B cell (primary cell): ENCODE measurements around the gene SHISA7. TPM values are rescaled to one million over a fixed set of nuclear protein-coding genes. Genes with fewer than 3 reads are reported as not detected.

Experiments used
- ATAC-seq: fragments of 200-7000 bp; cut with Tn5 transposase; one replicate; pipeline ENCODE4 v1.10.0; 2021; ENCODE audit warnings: low read depth, mild to moderate bottlenecking, moderate number of reproducible peaks, moderate library complexity
- CTCF ChIA-PET: fragments of 350-600 bp; sonication (Branson Sonifier 250); formaldehyde crosslinking; loops from one replicate; lab custom pipeline; 2021; ENCODE audit warnings: antibody characterized with exemption, inconsistent platforms; lab: Charles Lee
- POLR2A ChIA-PET: fragments of 350-600 bp; sonication (Branson Sonifier 250); formaldehyde crosslinking; loops from one replicate; lab custom pipeline; 2021; ENCODE audit warnings: antibody characterized with exemption; lab: Charles Lee
- DNase-seq: peaks from one replicate; pipeline ENCODE4 v3.0.0; 2013
- H2AFZ ChIP-seq: 2 replicates; pipeline ENCODE4 v1.6.1; 2012; ENCODE audit warnings: mild to moderate bottlenecking, low read depth, low read length; ENCODE audit not compliant: insufficient read depth, poor library complexity, severe bottlenecking
- H3K27ac ChIP-seq, 2 donors: 1 replicate in 1 of 2; 2 replicates in 1 of 2; pipeline ENCODE4 v1.5.1; 2012 to 2013; ENCODE audit warnings: low read length in 2 of 2, mild to moderate bottlenecking in 2 of 2, moderate library complexity in 1 of 2
- H3K27me3 ChIP-seq, 4 experiments: fragments of 200-600 bp in 1 of 4; sonication (generic) in 1 of 4; replicated peaks in 1 of 4; 1 replicate in 2 of 4; 2 replicates in 2 of 4; pipeline versions ENCODE4 v1.6.1 to v1.7.0; 2013 to 2016; ENCODE audit warnings: low read length in 3 of 4, mild to moderate bottlenecking in 2 of 4, mixed read lengths in 1 of 4, moderate library complexity in 1 of 4; ENCODE audit not compliant: insufficient read depth in 4 of 4, control insufficient read depth in 3 of 4; ENCODE audit errors: control extremely low read depth in 1 of 4
- H3K36me3 ChIP-seq, 2 experiments: replicated peaks in 1 of 2; 1 replicate in 1 of 2; 2 replicates in 1 of 2; pipeline versions ENCODE4 v1.6.1 to v1.7.1; 2013; ENCODE audit warnings: low read length in 1 of 2; ENCODE audit not compliant: insufficient read depth in 2 of 2, control insufficient read depth in 1 of 2; ENCODE audit errors: control extremely low read depth in 1 of 2, extremely low read depth in 1 of 2
- H3K4me1 ChIP-seq, 2 donors: fragments of 200-600 bp in 1 of 2; sonication (generic) in 1 of 2; 1 replicate in 1 of 2; 2 replicates in 1 of 2; pipeline versions ENCODE4 v1.5.1 to v1.6.1; 2013 to 2017; ENCODE audit warnings: low read length in 2 of 2; ENCODE audit not compliant: control insufficient read depth in 2 of 2, insufficient read depth in 2 of 2
- H3K4me2 ChIP-seq: replicated peaks from 2 replicates; pipeline ENCODE3; 2012; ENCODE audit warnings: mild to moderate bottlenecking, low read depth, low read length; ENCODE audit not compliant: poor library complexity, severe bottlenecking
- H3K4me3 ChIP-seq, 5 experiments: fragments of 200-600 bp in 1 of 5; sonication (generic) in 1 of 5; 1 replicate in 3 of 5; 2 replicates in 2 of 5; pipeline versions ENCODE4 v1.5.1 to v1.7.0; 2011 to 2016; ENCODE audit warnings: low read length in 4 of 5, mild to moderate bottlenecking in 4 of 5, low read depth in 2 of 5, control low read depth in 1 of 5, moderate library complexity in 1 of 5; ENCODE audit not compliant: insufficient read depth in 1 of 5; ENCODE audit errors: control extremely low read depth in 1 of 5, extremely low read depth in 1 of 5
- H3K79me2 ChIP-seq: fragments of 200-600 bp; sonication (generic); one replicate; pipeline ENCODE4 v1.6.0; 2016; ENCODE audit warnings: low read length; ENCODE audit not compliant: control insufficient read depth, insufficient read depth
- H3K9ac ChIP-seq: fragments of 200-600 bp; sonication (generic); 2 replicates; pipeline ENCODE4 v1.6.1; 2017; ENCODE audit warnings: mild to moderate bottlenecking, low read length, moderate library complexity
- H3K9me3 ChIP-seq, 3 donors: one replicate each; pipeline versions ENCODE4 v1.6.1 to v1.7.1; 2013; ENCODE audit warnings: low read length in 2 of 3; ENCODE audit not compliant: control insufficient read depth in 2 of 3, insufficient read depth in 1 of 3; ENCODE audit errors: control extremely low read depth in 1 of 3
- H4K20me1 ChIP-seq: 2 replicates; pipeline ENCODE4 v1.6.0; 2012; ENCODE audit warnings: mild to moderate bottlenecking, low read length; ENCODE audit not compliant: insufficient read depth, control insufficient read depth, poor library complexity, severe bottlenecking
- H3K27ac Mint-ChIP-seq: one replicate; pipeline ENCODE4 v1.8.0; 2021; ENCODE audit warnings: mixed read lengths
- H3K27me3 Mint-ChIP-seq: one replicate; pipeline ENCODE4 v1.8.0; 2021; ENCODE audit warnings: mixed read lengths
- H3K4me1 Mint-ChIP-seq: one replicate; pipeline ENCODE4 v1.8.0; 2021; ENCODE audit warnings: mixed read lengths
- H3K4me3 Mint-ChIP-seq: one replicate; pipeline ENCODE4 v1.8.0; 2021; ENCODE audit warnings: mixed read lengths
- H3K9me3 Mint-ChIP-seq: one replicate; pipeline ENCODE4 v1.8.0; 2022; ENCODE audit warnings: mixed read lengths; ENCODE audit not compliant: insufficient read depth
- CTCF ChIP-seq: fragments of 200-600 bp; IDR thresholded peaks from one replicate; pipeline ENCODE4 v1.8.0; 2022; ENCODE audit warnings: antibody characterized with exemption, mild to moderate bottlenecking
- EZH2 ChIP-seq: IDR thresholded peaks from 2 replicates; pipeline ENCODE4 v1.6.1; 2012; ENCODE audit warnings: borderline replicate concordance, low read depth, mild to moderate bottlenecking, moderate library complexity, low read length; ENCODE audit not compliant: insufficient read depth, poor library complexity, severe bottlenecking
- WGBS: methylation state at CpG from one replicate; pipeline ENCODE4 v1.1.5; 2013; ENCODE audit warnings: missing lambda C conversion rate; ENCODE audit not compliant: insufficient coverage; 5-methylcytosine and 5-hydroxymethylcytosine counted together
- intact Hi-C: fragments of 100-400 bp; cut with micrococcal nuclease; formaldehyde crosslinking; loops from one replicate; pipeline ENCODE4 v1.10.0; 2022
- polyA plus RNA-seq: library from polyadenylated mRNA; depleted of rRNA; stranded (reverse); fragments of >200 nt; gene quantifications from 2 replicates; pipeline ENCODE4 v1.2.3, GENCODE V29; 2012
- total RNA-seq, 2 donors: library from RNA; stranded (reverse); fragments of 120-200 nt in 1 of 2; gene quantifications; 1 replicate in 1 of 2; 2 replicates in 1 of 2; pipeline versions ENCODE4 v1.2.3 to v1.2.4, GENCODE V29; 2013 to 2022

The SHISA7 gene
- total and polyA plus RNA-seq, 2 donors (not counting 1 experiment from before 2014, with no cell fraction given): 0.06 TPM; not detected in 1

- intact Hi-C loops: no loop called here
- no peak overlapping the region for H3K4me2 ChIP-seq
- H3K27ac Mint-ChIP-seq: no peak overlapping the region
Measured at GRCh38 chr19:55444646-55445045, 1.5 kb upstream of the SHISA7 start.

More at GRCh38 chr19:55444646-55445045, 1.5 kb upstream of the SHISA7 start:
- H2AFZ ChIP-seq: no peak overlapping the region
- H3K79me2 ChIP-seq: no peaks in the 10 kb centered on the region
- Mint-ChIP-seq H3K27me3 (peaks cover 48% of the 10 kb centered on the region), H3K4me1 (peaks cover 20% of the 10 kb centered on the region), H3K4me3 (no peak overlapping the region), H3K9me3 (no peaks in the 10 kb centered on the region)
- no peaks in the 10 kb centered on the region for H4K20me1 ChIP-seq
- ChIA-PET POLR2A (interaction anchor here (0.7 kb wide), 1 partner anchor 30 kb away, joined by 5 read pairs; no protein-coding TSS in a partner anchor), CTCF (no interaction called here)
- no peak overlapping the region for H3K27ac ChIP-seq
- 46% methylated on average over 10 of the region's 11 CpGs for WGBS
- H3K4me1 ChIP-seq: peaks cover 21 to 28% of the 10 kb centered on the region in 2 donors
- TF ChIP-seq CTCF (no peak), EZH2 (no peak)
- H3K9me3 ChIP-seq: peaks cover 0 to 10% (median 0%) of the 10 kb centered on the region in 3 donors
- no peaks in the 10 kb centered on the region for H3K36me3 ChIP-seq
- no peak for DNase-seq
- no peak for ATAC-seq
- peaks cover 0 to 60% (median 30%) of the 10 kb centered on the region in 4 experiments for H3K27me3 ChIP-seq
- H3K9ac ChIP-seq: no peak overlapping the region
- no peak overlapping the region for H3K4me3 ChIP-seq
